ENCODE measurements around the gene FNDC10.

Gene FNDC10

GRCh38 chr1:1619917-1620361, 20.0 kb upstream of the FNDC10 start:
- peak; percentile 30 for TF ChIP-seq CTCF (IDR thresholded peaks at IDR 0.05; ENCODE audit: low read depth, low read length, missing control alignments)
- DNase-seq (ENCODE audit: low read depth), result no peak
- H3K4me3 ChIP-seq (ENCODE audit: low read depth, low read length), result no peak overlapping the region

GRCh38 chr1:1618396-1619068, 18.6 kb upstream of the FNDC10 start:
- no peak overlapping the region for H3K4me3 ChIP-seq (ENCODE audit: low read depth, low read length)

GRCh38 chr1:1617925-1618324, 18.0 kb upstream of the FNDC10 start:
- H3K4me3 ChIP-seq (ENCODE audit: low read depth, low read length), result no peak overlapping the region
- TF ChIP-seq CTCF (IDR thresholded peaks at IDR 0.05; ENCODE audit: low read depth, low read length, missing control alignments), result no peak
- DNase-seq (ENCODE audit: low read depth), result no peak

More at GRCh38 chr1:1618396-1619068, 18.6 kb upstream of the FNDC10 start:
- TF ChIP-seq CTCF (IDR thresholded peaks at IDR 0.05; ENCODE audit: low read depth, low read length, missing control alignments), result no peak
- no peak for DNase-seq (ENCODE audit: low read depth)

- DNase-seq (ENCODE audit: low read depth), result no peak
- no peak for TF ChIP-seq CTCF (IDR thresholded peaks at IDR 0.05; ENCODE audit: low read depth, low read length, missing control alignments)
- H3K4me3 ChIP-seq (ENCODE audit: low read depth, low read length), result no peak overlapping the region
These were observed 17.6 kb upstream of the FNDC10 start for GRCh38 chr1:1617516-1617915.

GRCh38 chr1:1616838-1617237, 16.9 kb upstream of the FNDC10 start:
- H3K4me3 ChIP-seq (ENCODE audit: low read depth, low read length), result peak overlapping the region; percentile 90
- no peak for DNase-seq (ENCODE audit: low read depth)
- TF ChIP-seq CTCF (IDR thresholded peaks at IDR 0.05; ENCODE audit: low read depth, low read length, missing control alignments), result no peak

GRCh38 chr1:1616045-1616790, 16.3 kb upstream of the FNDC10 start:
- H3K4me3 ChIP-seq (ENCODE audit: low read depth, low read length), result peak overlapping the region; percentile 90
- TF ChIP-seq CTCF (IDR thresholded peaks at IDR 0.05; ENCODE audit: low read depth, low read length, missing control alignments), result no peak
- no peak for DNase-seq (ENCODE audit: low read depth)

Measured in GM12864 (cell line).